HG03103 (cell line): ENCODE results near the gene GLIS1.

ENCODE experiments used
- ATAC-seq: cut with Tn5 transposase; IDR thresholded peaks from one replicate; pipeline ENCODE4 v1.9.1; 2021; ENCODE audit warnings: low read depth; ENCODE audit not compliant: unreplicated experiment

GLIS1 gene

DNA sequence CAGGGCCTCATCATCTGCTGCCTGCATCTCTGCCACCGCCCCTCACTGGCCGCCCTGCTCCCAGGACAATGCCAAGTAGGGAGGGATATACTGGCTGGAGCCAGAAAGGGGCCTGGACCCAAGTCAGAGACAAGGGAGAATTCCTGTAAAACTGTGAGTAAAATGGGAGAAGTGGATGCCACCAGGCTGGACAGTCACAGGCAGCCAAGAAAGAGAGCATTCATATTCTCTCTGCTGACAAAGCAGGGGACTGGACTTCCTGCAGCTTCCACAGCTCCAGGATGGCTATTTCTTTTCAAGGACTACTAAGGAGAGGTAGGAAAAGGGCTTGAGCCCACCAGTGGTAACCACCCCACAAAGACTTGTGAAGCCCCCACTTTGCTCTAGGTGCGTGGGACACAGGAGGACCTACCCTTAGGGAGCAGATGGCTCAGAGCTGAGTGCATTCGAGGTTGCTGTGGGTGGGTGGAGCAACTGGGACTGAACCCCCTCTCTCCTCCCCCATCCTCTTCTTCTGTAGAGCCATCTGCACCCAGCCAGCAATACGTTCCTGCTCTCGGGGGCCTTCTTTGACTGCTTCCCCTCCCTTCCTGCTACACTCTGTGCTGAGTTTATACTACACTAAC is 57.5 kb downstream of the GLIS1 start:
- no peak for ATAC-seq

GRCh38 chr1:53680868-53681267 is 58.1 kb downstream of the GLIS1 start:
- ATAC-seq = no peak

GRCh38 chr1:53678938-53679825 is 59.8 kb downstream of the GLIS1 start:
- ATAC-seq = no peak

DNA sequence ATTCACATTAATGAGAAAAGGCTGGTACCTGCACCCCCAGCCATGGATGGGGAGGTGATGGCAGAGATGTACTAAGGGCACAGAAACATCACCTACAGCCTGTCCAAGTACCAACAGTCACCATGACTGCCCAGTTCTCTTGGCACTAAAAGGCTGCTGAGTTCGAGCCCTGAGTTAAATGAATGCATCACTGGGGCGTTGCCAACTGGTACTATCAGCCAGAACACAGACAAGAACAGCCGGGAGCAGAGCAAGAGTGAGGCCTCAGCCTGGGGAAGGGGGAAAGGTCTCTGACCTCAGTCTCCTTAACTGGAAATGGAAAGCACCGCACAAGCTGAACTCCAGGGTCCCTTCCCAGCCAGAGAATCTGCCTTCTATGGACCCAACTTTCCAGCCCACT is 60.5 kb downstream of the GLIS1 start:
- ATAC-seq = no peak

- no peak for ATAC-seq
Observed at GRCh38 chr1:53678046-53678445, 60.9 kb downstream of the GLIS1 start.

GRCh38 chr1:53677486-53677885 is 61.5 kb downstream of the GLIS1 start:
- no peak for ATAC-seq

- no peak for ATAC-seq
Observed at GRCh38 chr1:53672785-53673184, 66.2 kb downstream of the GLIS1 start.

GRCh38 chr1:53672243-53672642 is 66.7 kb downstream of the GLIS1 start:
- no peak for ATAC-seq

DNA sequence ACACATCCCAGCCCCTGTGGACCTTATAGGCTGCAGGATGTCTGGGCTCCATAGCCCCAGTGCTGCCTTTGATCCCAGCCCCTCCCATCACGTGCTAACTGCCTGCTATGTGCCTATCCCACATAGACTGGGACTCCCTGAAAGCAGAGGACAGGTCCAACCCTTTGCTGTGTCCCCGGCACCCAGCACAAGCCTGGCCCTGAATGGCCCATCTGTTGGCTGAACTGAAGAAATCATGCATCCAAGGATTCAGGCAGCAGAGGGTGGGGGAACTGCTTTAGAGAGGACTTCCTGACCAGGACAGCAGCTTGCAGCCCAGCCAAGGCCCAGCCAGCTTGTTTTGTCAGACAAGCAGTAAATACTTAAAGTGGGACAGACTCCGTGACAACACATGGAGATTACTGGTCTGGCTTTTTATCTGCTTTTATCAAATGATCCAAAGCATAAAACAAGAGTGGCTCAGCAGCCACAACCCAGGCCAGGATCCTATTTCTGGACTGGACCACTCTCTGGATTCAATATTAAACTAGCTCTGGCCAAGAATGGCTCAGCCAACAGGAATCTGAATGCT is 69.3 kb downstream of the GLIS1 start:
- no peak for ATAC-seq

- ATAC-seq = no peak
Observed at GRCh38 chr1:53666566-53666965, 72.4 kb downstream of the GLIS1 start.

DNA sequence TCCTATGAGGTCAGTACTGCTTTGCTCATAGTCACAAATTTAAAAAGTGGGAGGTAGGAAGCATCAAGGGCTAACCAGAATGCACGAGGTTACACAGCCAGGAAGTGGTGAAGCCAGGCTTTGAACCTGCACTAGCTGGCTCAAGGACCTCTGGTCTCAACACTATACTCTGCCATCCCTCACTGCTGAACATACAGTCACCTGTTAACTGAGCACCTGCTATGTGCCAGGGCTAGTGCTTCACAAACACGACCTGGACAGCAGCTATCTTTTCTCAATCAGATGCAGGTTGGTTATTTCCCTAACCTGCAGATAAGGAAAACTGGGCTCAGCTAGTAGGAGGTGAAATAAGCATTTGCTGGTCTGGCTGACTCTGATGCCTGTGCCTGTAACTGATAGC is 73.0 kb downstream of the GLIS1 start:
- ATAC-seq = no peak

- ATAC-seq = no peak
Observed at GRCh38 chr1:53663529-53664300, 75.2 kb downstream of the GLIS1 start.

DNA sequence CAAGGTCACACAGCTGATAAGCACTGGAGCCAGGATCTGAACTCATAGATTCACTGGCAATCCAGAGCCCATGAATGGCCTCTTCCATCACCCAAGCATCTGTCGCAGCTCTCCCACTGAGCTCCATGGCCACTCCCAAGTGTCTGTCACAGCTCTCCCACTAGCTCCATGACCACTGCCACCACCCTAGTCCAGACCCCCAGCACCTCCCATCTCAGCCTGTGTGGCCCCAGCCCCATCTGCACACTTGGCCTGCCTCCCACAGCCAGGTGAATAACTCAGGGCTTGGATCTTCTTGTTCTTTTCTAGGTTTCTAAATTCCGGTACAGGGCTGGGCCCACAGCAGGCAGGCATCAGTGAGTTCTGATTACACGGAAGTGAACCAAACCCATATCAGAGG is 76.0 kb downstream of the GLIS1 start:
- no peak for ATAC-seq

DNA sequence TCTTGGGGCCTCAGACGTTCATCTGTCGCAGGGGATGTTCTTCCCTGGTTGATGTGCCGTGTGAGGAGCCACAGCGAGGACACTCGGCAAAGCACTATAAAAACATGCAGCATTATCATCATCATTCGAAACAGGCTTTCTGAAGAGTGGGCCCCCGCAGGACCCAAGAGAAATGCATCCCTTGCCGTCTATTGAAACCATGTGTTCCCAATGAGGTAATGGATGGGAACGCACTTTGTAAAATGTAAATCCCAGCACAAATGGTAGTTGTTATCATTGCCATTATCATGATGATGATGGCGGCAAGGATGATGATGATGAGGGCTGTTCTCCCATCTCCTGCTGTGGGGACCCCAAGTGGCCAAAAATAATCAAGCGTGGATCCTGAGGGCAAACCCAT is 76.8 kb downstream of the GLIS1 start:
- ATAC-seq = no peak

- no peak for ATAC-seq
Observed at GRCh38 chr1:53661496-53661895, 77.5 kb downstream of the GLIS1 start.

DNA sequence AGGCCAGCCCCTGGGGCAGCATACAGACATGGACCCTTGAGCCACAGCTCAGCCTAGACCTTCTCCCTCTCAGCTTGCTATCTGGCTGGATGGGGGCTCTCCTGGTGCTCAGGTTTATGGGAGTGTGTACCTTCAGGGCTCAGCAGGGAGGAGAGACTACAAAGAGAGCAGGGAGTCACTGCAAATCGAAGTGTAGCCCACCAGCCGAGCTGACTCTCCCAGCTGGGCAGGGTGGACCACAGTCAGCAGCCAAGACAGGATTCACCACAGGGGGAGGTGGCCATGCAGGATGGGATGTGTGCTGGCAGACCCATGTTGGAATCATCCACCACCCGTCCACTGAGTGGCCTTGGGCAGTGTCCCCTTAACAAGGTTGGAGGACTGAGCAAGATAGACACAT is 78.3 kb downstream of the GLIS1 start:
- ATAC-seq = no peak

- no peak for ATAC-seq
Observed at GRCh38 chr1:53659436-53659835, 79.5 kb downstream of the GLIS1 start.

GRCh38 chr1:53658489-53659230 is 80.3 kb downstream of the GLIS1 start:
- ATAC-seq = no peak

GRCh38 chr1:53657891-53658396 is 81.0 kb downstream of the GLIS1 start:
- ATAC-seq = no peak

DNA sequence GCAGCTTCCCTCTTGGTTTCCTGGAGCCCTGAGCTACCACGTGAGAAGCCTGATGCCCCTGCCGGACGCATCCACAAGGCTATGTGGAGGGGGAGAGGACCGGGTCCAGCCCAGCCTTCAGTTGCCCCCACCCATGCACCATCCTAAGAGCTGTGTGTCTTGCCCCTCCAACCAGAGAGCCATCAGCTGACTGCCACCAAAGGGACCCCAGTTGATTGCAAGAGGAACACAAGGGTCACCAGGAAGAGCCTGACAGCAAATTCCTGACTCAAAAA is 81.5 kb downstream of the GLIS1 start:
- ATAC-seq = no peak
